ENCODE results near the gene PKD1.

- TF ChIP-seq CTCF (IDR thresholded peaks at IDR 0.05) (no peak), POLR2A (IDR thresholded peaks at IDR 0.05) (no peak), POLR2AphosphoS5 (IDR thresholded peaks at IDR 0.05) (no peak), EP300 (IDR thresholded peaks at IDR 0.05) (no peak)
Measured at GRCh38 chr16:2163211-2163881, 27.6 kb upstream of the PKD1 start.

Data from sigmoid colon (tissue), 4 donors.